Transverse colon (tissue), 4 donors: Measurements from ENCODE around the gene CCDC174.

Experiments used
- CTCF ChIP-seq, 5 experiments: fragments of 200-600 bp in 3 of 5; fragments of 450-650 bp in 2 of 5; sonication (generic) in 3 of 5; IDR thresholded peaks; 1 replicate in 2 of 5; 2 replicates in 3 of 5; pipeline ENCODE4 v1.5.1; 2016 to 2017; ENCODE audit warnings: antibody characterized with exemption in 5 of 5, inconsistent platforms in 3 of 5, mild to moderate bottlenecking in 2 of 5, moderate library complexity in 1 of 5
- POLR2A ChIP-seq: fragments of 450-650 bp; IDR thresholded peaks from one replicate; pipeline ENCODE4 v1.6.1; 2016; ENCODE audit warnings: antibody characterized with exemption, mild to moderate bottlenecking, moderate library complexity
- POLR2AphosphoS5 ChIP-seq, 3 donors: sonication (generic); formaldehyde crosslinking; IDR thresholded peaks; one replicate each; pipeline ENCODE4 v1.6.1; 2016; ENCODE audit warnings: antibody characterized with exemption in 3 of 3

- no peak for TF ChIP-seq POLR2A
- TF ChIP-seq POLR2AphosphoS5 (IDR thresholded peaks at IDR 0.05) = no peak
- TF ChIP-seq CTCF (IDR thresholded peaks at IDR 0.05) = no peak
Observed at GRCh38 chr3:14630404-14631100, 21.0 kb upstream of the CCDC174 start.
